ENCODE results near the gene CEBPE.

The CEBPE gene

DNA sequence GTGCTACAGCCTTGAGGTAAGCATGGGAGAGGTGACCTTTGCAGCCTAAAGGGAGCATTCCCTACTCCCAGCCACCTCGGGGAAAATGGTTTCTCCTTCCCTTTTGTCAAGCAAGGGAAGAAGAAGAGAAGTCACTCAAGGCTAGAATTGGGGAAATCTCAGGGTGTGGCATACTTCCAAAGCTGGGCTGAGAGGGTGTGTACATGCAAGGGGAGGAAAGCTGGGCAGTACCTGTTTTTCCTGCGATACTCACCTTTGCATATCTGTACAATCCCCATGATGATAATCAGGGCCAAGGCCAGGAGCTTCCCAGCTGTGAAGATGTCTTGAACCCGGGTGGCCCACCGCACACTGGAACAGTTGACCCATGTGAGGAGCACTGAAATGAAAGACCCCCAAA, 23.8 kb upstream of the CEBPE start:
- DNase-seq: no peak

DNA sequence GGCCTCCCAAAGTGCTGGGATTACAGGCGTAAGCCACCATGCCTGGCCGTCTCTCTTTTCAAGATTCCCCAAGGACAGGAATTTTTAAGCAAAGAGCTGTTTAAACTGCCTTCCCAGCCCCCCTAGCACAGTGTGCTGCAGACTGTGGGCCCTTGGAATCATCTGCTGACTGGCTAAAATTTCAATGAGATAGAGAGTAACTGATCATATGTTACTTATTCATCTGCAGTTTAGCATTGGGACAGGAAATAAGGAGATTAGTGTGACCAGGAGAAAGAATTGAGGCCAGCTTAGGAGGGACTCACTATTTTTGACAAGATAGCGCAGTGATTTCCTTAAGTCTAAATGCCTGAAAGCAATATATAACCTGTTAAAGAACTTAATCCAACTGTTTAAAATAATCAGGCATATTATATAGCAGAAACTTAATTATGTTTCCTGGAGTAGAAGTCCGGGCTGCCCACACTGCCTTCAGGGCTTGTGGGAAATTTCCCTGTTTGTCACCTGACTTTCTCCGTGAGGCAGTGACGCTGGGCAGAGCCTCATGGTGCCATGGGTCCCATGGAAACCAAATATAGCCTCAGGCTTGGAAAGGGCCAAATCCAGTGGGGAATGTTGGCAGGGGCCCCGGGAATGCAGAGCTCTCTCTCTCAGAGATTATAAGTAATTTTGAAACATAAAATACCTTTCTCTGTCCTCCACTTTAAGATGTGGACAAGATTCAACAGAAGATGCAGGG, 22.8 kb upstream of the CEBPE start:
- no peak for DNase-seq

DNA sequence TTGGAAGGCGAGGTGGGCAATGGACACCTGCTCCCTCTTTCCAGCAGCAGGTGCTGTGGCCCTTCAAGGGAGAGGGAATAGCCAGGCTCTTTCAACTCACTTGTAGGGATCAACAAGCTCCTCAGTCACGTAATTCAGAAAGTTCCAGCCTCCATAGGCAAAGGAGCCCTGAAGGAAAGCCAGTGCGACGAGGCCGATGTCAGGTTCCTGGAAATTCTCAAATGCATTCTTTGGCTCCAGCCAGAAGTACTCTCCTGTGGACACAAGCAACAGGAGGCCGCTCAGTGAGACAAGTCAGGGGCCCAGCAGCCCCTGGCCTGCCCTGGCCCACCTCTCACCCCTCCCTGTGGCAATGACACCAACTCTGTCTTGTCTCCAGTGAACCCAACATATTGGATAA, 21.3 kb upstream of the CEBPE start:
- DNase-seq: no peak

DNA sequence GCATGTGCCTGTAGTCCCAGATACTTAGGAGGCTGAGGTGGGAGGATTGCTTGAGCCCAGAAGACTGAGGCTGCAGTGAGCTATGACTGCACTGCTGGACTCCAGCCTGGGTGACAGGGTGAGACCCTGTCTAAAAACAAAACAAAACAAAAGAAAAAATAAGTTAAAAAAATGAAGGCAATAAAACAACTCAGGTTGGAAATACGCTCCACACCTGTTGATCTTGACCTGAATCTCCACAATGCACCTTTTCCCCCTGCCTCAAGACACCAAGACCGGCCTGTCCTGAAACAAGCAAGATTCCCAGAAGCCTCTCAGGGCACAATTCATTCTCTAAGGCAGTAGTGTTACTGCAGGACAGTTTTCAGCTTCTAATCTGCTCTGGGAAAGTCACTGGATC, 20.8 kb upstream of the CEBPE start:
- DNase-seq: no peak

DNA sequence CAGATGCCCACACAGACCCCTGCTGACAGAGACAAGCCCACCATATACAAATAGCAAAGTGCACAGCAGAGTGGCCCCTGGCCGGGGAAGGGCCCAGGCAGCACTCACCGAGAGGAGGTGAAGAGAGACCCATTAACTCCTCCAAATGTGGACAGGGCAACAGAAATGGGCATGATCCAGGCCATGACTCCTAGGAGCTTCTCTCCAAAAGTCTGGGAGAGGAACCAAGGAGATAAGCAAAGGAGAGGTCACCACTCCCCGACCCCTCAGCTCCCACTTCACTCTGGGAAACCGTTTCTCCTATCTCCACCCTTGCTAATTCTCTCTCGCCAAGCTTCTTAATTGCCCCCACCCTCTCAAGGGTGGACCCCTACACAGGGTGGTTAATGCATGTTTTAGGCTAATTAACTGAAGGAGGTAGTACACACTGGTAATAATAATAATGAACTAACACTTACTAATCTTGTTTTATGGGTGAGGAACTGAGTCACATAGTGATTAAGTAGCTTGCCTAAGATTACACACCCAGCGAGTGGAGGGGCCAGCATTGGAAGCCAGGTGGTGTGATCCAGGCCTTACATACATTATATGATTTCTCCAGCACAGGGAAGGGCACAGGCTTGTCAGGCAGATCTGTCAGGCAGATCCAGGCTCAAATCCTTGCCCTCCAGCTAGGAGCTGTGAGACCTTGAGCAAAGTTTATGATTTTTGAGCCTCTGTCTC, 18.9 kb upstream of the CEBPE start:
- DNase-seq: no peak

DNA sequence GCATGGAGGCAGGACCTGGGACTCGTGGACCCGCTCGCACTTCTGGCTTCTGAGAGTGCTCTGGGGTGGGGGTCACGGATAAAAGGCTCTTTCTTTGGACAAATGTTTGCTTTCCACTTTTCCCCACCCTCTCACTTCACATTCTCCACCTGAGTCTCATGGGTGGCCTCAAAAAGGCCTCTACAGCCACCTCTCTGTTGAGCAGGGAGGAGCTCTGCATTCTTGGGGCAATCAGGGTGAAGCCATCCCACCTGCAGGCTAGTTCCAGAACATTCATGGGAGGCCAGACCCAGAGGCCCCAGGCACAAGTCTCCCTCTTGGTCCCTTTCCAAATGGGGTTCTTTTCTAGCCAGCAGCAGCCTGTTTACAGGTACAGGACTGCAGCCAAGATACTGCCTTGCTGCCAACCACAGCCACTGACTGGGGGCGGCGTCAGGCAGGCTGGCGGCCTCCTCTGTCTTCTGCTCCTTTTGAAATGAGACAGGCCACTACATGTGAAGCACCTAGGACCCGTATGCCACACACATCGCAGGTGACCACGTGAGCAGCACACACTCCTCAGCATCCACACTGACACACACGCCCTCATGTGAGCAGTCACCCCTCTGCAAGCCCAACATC, 18.2 kb upstream of the CEBPE start:
- DNase-seq: no peak

DNA sequence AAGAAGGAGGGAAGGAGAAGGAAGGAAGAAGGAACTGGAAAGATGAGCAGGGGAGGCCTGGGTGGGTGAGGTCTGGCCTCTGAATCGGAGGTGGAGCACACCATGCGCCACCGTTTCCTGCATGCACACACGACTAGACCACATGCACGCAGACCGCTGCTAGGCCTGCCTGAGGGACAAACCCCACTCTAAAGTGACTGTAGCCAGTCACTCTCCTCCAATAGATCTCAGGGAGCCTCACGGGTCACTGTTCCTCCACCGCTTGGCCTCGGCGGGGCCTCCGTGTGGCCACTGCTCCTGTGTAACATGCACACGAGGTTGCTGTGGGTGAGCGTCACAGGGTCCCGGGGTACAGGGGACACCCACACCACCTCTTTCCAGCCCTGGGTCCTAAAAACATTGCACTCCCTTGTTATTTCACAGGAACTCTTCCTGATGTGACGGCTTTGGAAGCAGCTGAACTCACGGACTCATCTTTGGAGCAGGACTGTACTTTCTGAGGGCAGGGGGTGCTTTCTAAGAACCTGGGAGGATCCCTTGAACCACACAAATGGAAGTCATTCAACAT, 17.6 kb upstream of the CEBPE start:
- no peak for DNase-seq

DNA sequence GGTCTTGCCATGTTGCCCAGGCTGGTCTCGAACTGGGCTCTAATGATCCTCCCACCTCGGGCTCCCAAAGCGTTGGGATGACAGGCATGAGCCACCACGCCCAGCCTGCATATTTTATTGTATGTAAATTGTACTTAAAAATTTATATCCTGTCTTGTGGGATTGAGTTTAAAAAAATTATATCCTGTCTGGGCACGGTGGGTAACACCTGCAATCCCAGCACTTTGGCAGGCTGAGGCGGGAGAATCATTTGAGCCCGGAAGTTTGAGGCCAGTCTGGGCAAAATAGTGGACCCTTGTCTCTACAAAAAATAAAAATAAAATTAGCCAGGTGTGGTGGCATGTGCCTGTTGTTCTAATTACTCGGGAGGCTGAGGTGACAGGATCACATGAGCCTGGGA, 13.9 kb upstream of the CEBPE start:
- no peak for DNase-seq

DNA sequence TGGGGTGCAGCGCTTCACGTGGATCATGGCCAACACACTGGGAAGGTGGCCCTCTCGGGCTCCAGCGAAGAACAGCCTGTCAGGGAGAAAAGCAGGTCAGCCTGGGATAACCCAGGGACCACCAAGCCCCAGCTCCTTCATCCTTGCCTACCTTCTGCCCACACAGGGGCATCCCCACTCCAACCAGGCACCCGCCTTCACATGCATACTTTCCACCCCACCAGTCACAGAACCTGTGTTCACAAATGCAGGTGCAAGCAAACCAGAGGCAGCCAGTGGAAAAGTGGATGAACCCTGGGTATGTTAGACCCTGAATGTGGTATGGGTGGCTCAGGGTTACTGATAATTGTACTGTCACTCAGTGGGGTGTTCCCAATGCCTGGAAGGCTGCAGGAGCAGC, 12.4 kb upstream of the CEBPE start:
- no peak for DNase-seq

DNA sequence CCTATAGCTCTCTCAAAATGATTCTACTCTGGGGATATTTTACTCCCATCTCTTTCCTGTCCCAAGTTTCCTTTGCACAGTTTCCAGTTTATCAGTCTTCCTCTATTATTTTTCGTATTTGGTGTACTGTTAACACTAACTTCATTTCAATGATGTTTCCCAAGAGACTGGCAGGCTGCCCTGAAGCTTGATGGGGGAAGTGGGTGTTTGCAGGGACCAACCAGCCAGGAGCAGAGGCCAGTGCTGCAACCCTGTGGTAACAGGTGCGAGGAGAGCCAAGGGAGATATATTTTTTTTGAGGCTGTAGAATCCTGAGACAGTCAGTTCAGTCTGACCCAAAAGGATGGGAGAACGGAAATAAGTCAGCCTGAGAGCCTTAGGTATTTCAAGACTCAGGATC, 11.8 kb upstream of the CEBPE start:
- no peak for DNase-seq

DNA sequence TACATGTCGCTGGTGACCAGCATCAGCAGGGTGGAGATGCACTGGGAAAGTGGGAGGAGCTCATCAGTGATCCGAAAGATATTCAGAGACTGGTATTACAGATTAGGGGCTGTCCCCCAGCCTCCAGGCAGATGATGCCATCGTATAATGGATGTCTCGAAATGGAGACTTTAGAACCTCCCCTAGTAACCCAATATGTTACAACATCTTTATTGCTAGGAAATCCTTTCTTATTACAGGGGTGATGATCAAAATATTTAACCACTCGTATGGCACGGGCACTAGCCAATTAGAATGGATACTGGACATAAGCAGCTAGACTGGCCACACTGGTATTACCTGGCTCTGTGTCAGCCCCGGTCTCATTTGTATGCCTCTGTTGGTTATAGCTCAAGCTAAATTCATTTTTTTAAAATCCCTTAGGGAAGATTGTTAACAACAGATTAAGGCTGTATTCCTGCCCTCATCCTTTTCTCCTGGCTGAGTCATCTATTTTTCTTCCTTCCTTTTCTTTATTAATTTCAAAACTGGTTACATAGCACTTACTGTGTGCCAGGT, 10.8 kb upstream of the CEBPE start:
- DNase-seq: no peak

DNA sequence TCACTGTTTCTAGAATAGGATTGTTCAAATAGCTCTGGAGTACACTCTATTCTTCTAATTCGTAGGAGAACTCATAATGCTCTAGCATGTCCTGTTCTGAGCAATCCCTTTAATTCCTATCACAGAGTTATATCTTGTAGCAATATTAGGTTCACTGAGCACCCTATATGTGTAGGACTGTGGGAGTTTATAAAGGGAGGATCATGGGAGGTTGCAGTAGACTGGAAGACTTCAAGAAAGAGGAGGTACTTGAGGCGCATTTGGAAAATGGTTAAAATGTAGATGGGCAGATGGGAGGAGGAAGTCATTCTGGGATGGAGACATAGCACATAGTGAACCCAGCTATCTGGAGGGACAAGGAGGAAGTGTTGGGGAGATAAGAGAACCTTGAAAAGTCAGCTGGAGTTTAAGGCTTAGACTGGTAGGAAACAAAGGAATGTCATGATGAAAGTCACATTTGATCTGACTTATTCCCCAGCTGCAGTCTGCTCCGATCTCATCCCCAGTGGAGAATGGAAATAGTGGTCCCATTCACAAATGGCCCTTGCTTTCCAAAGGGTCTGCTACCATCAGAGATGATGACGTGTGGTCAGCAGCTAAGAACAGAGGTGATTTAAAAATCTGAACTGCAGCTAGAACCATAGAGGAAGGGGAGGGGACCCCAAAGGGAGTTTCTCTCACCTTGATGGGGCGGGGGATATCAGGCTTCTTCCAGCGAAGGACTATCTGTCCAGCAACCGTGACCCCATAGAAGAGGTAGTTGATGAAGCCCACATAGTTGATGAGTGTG, 10.1 kb upstream of the CEBPE start:
- no peak for DNase-seq

DNA sequence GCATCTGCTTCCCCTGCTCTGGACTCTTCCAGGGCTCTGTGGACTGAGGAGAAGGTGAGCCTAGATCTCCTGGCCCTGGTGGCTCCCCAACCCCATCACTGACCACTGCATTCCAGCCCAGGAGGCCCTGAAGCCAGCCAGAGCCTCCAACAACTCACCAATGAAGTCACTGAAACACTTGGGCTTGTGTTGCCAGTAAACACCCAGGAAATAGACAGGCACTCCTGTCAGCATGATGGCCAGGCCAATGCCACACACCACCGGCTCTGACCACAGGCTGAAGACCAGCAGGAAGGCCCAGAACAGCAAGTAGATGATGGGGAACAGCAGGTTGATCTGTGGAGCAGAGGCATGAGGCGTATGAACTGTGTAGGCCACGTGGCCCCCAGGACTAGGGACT, 8.8 kb upstream of the CEBPE start:
- no peak for DNase-seq

DNA sequence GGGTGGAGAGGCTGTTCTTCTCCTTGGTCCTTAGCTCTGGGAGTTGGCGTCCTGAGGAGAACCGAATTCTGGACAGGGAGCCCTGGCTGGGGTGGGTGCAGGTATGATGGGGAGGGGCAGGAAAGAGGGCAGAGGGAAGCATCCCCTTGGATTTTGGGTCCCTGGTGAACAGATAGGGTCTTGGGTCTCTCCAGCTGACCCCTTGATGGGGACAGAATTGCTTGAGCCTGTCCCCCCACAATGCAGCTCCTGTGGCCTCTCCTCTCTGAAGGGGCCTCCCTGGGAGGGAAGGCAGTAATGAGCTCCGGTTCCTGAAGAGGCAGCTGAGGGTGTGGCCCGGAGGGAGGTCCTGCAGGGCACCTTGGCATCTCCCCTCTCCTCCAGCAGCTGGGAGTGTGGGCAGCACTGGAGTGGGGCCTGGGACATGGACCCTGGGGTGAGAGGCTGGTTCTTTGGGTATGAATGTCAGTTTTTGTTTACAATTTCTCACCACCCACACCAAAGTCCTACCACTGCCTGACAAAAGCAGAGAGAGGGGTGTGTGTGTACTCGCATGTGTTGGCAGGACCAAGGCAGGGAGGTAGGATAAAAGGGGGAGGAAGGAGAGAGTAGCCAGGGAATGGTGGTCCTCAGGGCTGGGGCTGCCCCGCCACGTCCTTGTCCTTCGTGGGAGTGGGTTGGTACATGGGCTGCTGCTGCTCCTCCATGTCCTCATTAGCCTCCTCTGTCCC, 7.7 kb upstream of the CEBPE start:
- DNase-seq: no peak

DNA sequence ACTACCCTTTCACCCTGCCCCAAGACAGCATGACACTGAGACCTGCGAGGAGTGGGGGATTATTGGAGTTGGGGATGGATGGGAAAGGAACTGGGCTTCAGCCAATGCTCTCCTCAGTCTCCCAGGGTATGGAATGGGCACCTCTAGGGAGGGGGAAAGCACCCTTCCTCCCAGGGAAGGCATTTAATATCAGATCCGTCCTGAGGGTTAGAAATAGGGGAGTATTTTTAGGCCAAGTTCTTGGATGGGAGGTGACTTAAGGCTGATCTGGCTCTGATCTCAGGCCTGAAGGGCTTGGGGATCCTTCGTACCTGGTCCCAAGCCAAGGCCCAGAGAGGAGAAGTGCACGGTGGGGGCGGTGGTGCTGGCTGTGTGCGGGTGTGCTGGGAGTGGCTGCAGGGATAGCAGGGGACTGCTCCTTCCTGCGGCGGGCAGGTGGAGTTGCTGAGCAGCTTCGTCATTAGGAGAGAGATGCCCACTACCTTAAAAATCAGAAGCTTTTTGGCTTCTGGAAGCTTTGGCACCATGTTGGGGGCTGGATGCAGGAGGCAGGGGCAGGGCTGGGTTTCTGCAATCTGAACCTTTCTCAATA, 7.0 kb upstream of the CEBPE start:
- DNase-seq: no peak

DNA sequence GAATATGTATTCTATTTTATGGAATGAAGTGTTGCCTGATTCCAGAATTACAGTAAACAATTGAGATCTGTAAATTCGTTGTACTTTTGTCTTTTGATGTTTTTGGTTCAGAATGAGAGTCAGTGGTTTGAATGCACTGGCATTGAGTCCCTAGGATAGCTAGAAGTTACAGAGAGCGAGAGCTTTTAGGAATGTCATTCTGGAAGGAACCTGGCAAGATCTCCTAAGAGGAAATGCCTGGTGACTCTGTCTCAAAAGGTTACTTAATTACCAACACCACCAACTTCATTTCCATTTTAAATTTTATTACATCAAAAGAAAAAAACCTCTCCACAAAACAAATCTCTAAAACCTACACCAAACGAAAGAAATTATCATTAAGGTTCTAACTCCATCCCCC, 6.0 kb upstream of the CEBPE start:
- no peak for DNase-seq

DNA sequence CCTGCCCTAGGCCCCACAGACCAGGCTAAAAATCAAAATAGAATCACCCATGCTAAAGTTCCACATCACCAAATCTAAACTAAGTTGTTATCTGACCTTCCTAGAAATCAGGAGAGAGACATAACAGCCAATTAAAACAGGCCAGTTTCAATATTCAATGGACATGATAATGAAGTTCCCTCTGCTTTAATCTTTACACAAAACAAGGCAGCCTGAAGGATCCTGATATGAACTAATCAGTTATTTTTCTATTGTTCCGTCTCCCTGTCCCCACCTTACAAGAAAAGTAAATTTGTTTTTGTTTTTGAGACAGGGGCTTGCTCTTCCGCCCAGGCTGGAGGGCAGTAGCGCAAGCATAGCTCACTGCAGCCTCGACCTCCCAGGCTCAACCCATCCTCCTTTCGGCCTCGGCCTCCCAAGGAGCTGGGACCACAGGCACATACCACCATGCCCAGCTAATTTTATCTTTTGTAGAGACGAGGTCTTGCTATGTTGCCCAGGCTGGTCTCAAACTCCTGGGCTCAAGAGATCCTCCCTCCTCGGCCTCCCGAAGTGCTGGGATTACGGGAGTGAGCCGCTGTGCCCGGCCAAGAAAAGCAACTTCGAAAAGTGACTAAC, 5.4 kb upstream of the CEBPE start:
- no peak for DNase-seq

DNA sequence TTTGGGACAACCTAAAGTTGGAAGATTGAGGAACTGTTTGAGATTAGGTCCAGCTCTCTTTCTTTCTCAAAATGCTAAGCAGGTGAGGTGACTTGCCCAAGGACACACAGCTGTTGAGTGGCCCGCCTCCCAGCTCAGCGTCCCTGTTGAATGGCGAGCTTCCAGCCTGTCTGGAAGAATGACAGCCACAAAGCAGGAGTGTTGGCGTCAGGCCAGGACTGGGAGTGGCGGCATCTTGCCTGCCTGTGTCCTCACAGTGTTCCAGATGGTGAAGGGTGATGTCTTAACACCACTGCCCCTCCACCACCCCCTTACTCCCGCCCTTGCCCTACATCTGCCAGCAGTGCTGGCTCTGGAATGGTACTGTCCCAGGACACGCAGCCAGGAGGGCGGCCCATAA, 4.4 kb upstream of the CEBPE start:
- no peak for DNase-seq

DNA sequence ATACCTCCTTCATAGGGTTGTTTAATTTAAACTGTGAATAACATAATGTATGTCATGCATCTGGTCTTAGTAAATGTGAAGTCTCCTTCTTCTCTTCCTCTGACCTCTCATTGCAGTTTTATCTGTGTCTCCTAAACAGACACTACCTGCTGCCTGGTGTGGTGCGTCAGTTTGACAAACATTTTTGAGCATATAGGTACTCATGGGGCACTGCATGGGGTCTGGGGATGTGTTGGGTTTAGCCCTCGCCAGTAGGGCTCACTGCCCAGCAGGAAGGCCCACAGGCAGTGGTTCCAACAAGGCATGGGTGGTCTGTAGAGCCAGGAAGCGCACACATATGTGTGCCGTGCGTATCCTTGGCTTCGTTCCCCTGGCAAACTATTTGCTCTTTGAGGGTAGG, 3.0 kb upstream of the CEBPE start:
- no peak for DNase-seq

DNA sequence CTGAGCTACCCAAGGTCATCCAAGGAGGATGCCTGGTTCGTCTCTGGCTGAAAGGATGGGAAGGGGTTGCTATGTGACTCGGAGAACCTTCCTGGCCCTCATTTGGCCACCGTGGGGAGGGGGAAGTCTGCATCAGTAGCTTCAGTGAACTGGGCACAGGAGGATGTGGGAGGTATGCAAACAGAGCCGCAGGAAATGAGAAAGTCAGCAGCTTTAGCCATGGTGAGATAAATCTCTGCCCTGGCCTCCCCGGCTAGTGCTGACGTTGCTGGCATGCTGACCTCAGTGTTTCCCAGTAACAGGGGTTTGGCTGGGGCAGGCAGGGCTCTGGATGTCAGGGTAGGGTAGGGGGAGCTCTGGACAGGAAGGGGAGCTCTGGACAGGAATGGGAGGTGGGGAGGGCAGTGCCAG, 2.3 kb upstream of the CEBPE start:
- peak; percentile 33 for DNase-seq

DNA sequence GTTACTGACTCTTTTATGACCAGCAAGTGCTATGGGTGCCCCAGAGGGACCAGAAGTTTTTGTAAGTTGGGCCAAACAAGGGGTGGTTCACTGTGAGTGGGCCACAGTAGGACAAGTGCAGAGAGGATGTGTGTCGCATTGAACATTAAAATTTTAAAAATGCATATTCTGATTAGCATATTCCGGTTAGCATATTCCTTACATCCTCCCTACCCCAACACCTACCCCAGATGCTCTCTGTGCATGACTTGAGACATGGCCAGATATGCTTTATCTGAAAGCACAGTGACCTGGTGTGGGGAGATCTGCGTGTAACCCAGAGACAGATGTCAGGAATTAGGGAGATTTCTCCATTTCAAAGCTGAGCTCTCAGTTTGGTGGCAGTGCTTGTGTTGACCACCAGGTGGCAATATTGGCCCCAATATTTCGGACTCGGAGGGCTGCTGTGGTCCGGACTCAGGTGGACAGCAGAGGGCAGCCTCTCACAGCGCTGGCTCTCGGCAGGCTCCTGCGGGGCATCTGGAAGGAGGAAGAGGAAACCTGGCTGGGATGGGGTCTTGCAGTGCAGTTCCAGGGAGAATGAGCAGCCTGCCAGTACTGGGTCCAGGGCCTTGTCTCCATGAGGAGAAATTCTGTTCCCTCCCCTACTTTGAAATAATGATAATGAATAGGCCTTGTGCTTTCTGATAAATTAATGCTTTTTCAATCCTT, 1.6 kb upstream of the CEBPE start:
- peak; percentile 90 for DNase-seq

Data from activated CD4-positive, alpha-beta T cell treated with anti-CD3 and anti-CD28 coated beads, Interleukin-2, Interleukin-6, amounts not matched to agents 100 ng/mL and 50 ng/mL, durations not matched to agents 16 hours and 8 hours (primary cell).